IMR-90 (cell line): ENCODE measurements around the gene ME2. TPM values are rescaled to one million over a fixed set of nuclear protein-coding genes. Genes with fewer than 3 reads are reported as not detected.

Source experiments
- ATAC-seq: fragments of 200-7000 bp; cut with Tn5 transposase; 2 replicates; pipeline ENCODE4 v1.9.1; 2020; ENCODE audit warnings: low read depth, mild to moderate bottlenecking, moderate library complexity
- BruUV-seq: library from RNA; stranded (reverse); fragments of 400-500 nt; replicated peaks from 2 replicates; lab custom pipeline; 2021; lab: Mats Ljungman, UMichigan
- CTCF ChIA-PET: fragments of 300-600 bp; formaldehyde crosslinking; extraction: SDS; loops from one replicate; lab custom pipeline; 2021; ENCODE audit warnings: antibody characterized with exemption; lab: Yijun Ruan, JAX
- POLR2A ChIA-PET: fragments of 300-600 bp; sonication (Branson Sonifier 250); formaldehyde crosslinking; loops from one replicate; lab custom pipeline; 2022; ENCODE audit warnings: antibody characterized with exemption; ENCODE audit not compliant: unreplicated experiment; lab: Charles Lee
- DNase-seq: peaks from one replicate; pipeline ENCODE4 v3.0.0; 2013
- H2AFZ ChIP-seq: replicated peaks from 2 replicates; pipeline ENCODE3; 2013; ENCODE audit warnings: low read length, mild to moderate bottlenecking; ENCODE audit not compliant: poor library complexity
- H2AK5ac ChIP-seq: 2 replicates; pipeline ENCODE4 v1.6.1; 2013; ENCODE audit warnings: low read depth, low read length, inconsistent platforms
- H2AK9ac ChIP-seq: replicated peaks from 2 replicates; pipeline ENCODE3; 2013; ENCODE audit warnings: mild to moderate bottlenecking, low read depth, low read length, moderate library complexity; ENCODE audit not compliant: poor library complexity
- H2BK120ac ChIP-seq: 2 replicates; pipeline ENCODE4 v1.6.1; 2013; ENCODE audit warnings: low read depth, low read length, inconsistent platforms
- H2BK15ac ChIP-seq: 3 replicates; pipeline ENCODE4 v1.6.1; 2013; ENCODE audit warnings: low read depth, low read length, inconsistent platforms
- H2BK20ac ChIP-seq: 2 replicates; pipeline ENCODE4 v1.6.1; 2013; ENCODE audit warnings: low read depth, mild to moderate bottlenecking, inconsistent platforms, low read length, moderate library complexity
- H2BK5ac ChIP-seq: 2 replicates; pipeline ENCODE4 v1.6.1; 2013; ENCODE audit warnings: mild to moderate bottlenecking, low read depth, low read length, inconsistent platforms; ENCODE audit not compliant: poor library complexity, severe bottlenecking
- H3K14ac ChIP-seq: replicated peaks from 2 replicates; pipeline ENCODE4 v1.6.1; 2013; ENCODE audit warnings: low read depth, low read length, inconsistent platforms
- H3K18ac ChIP-seq: 2 replicates; pipeline ENCODE4 v1.6.1; 2013; ENCODE audit warnings: low read depth, low read length, control low read depth
- H3K23ac ChIP-seq: 2 replicates; pipeline ENCODE4 v1.6.1; 2013; ENCODE audit warnings: low read depth, low read length, inconsistent platforms
- H3K27ac ChIP-seq: 2 replicates; pipeline ENCODE4 v1.5.1; 2013; ENCODE audit warnings: mild to moderate bottlenecking, control low read depth, low read length; ENCODE audit not compliant: insufficient read depth
- H3K27me3 ChIP-seq: 2 replicates; pipeline ENCODE4 v1.6.1; 2013; ENCODE audit warnings: low read length; ENCODE audit not compliant: control insufficient read depth, insufficient read depth
- H3K36me3 ChIP-seq: 2 replicates; pipeline ENCODE4 v1.6.1; 2013; ENCODE audit warnings: low read length, mixed read lengths; ENCODE audit not compliant: control insufficient read depth, insufficient read depth
- H3K4ac ChIP-seq: 2 replicates; pipeline ENCODE4 v1.6.1; 2013; ENCODE audit warnings: low read depth, low read length, inconsistent platforms
- H3K4me1 ChIP-seq: 2 replicates; pipeline ENCODE4 v1.6.1; 2013; ENCODE audit warnings: low read length, mixed read lengths; ENCODE audit not compliant: control insufficient read depth, insufficient read depth
- H3K4me2 ChIP-seq: 2 replicates; pipeline ENCODE4 v1.6.1; 2013; ENCODE audit warnings: low read depth, mild to moderate bottlenecking, control low read depth, low read length, moderate library complexity
- H3K4me3 ChIP-seq: 2 replicates; pipeline ENCODE4 v1.5.1; 2013; ENCODE audit warnings: low read depth, mild to moderate bottlenecking, control low read depth, low read length, moderate library complexity; ENCODE audit not compliant: insufficient read depth
- H3K56ac ChIP-seq: 2 replicates; pipeline ENCODE4 v1.6.1; 2013; ENCODE audit warnings: low read length, inconsistent platforms; ENCODE audit not compliant: insufficient read depth; ENCODE audit errors: extremely low read depth
- H3K79me1 ChIP-seq, 2 experiments: 2 replicates each; pipeline ENCODE4 v1.6.1; 2013; ENCODE audit warnings: low read length in 2 of 2, inconsistent platforms in 1 of 2, low read depth in 1 of 2
- H3K9ac ChIP-seq: 2 replicates; pipeline ENCODE4 v1.6.1; 2013; ENCODE audit warnings: low read depth, low read length, control low read depth
- H3K9me1 ChIP-seq: 2 replicates; pipeline ENCODE4 v1.6.1; 2013; ENCODE audit warnings: low read length, inconsistent platforms; ENCODE audit not compliant: insufficient read depth
- H3K9me3 ChIP-seq: 2 replicates; pipeline ENCODE4 v1.6.1; 2013; ENCODE audit warnings: low read length; ENCODE audit not compliant: control insufficient read depth, insufficient read depth
- H4K20me1 ChIP-seq: 2 replicates; pipeline ENCODE4 v1.6.1; 2013; ENCODE audit warnings: low read length, inconsistent platforms; ENCODE audit not compliant: insufficient read depth
- H4K5ac ChIP-seq: 2 replicates; pipeline ENCODE4 v1.6.1; 2013; ENCODE audit warnings: mild to moderate bottlenecking, low read depth, low read length, control low read depth
- H4K8ac ChIP-seq, 2 experiments: 2 replicates each; pipeline ENCODE4 v1.6.1; 2013; ENCODE audit warnings: low read depth in 2 of 2, low read length in 2 of 2, control low read depth in 1 of 2, inconsistent platforms in 1 of 2
- H4K91ac ChIP-seq: 2 replicates; pipeline ENCODE4 v1.6.1; 2013; ENCODE audit warnings: low read depth, low read length, inconsistent platforms; ENCODE audit not compliant: insufficient read depth
- BHLHE40 ChIP-seq: fragments of 150-350 bp; IDR thresholded peaks from 2 replicates; pipeline ENCODE4 v1.6.1; 2016; ENCODE audit warnings: mild to moderate bottlenecking, low read depth, low read length
- MAFK ChIP-seq: IDR thresholded peaks from 2 replicates; pipeline ENCODE4 v1.6.1; 2012; ENCODE audit warnings: low read depth, low read length, improper control_type of control experiment
- NFE2L2 ChIP-seq: fragments of 150-350 bp; IDR thresholded peaks from 2 replicates; pipeline ENCODE4 v1.6.1; 2016; ENCODE audit warnings: low read depth, mild to moderate bottlenecking, low read length
- RAD21 ChIP-seq: IDR thresholded peaks from 2 replicates; pipeline ENCODE4 v1.6.1; 2012; ENCODE audit warnings: low read length, improper control_type of control experiment
- RFX5 ChIP-seq: IDR thresholded peaks from 2 replicates; pipeline ENCODE4 v1.8.0; 2012; ENCODE audit warnings: low read depth, mild to moderate bottlenecking, low read length, moderate library complexity
- USF2 ChIP-seq: fragments of 150-350 bp; IDR thresholded peaks from 2 replicates; pipeline ENCODE4 v1.6.1; 2017; ENCODE audit warnings: mild to moderate bottlenecking, antibody characterized with exemption, low read length, low read depth
- WGBS, 2 experiments: methylation state at CpG; one replicate each; pipeline versions ENCODE4 v1.1.5 to v1.1.7; 2013; ENCODE audit warnings: missing lambda C conversion rate in 2 of 2; ENCODE audit not compliant: insufficient read length in 1 of 2; ENCODE audit errors: extremely low coverage in 2 of 2; 5-methylcytosine and 5-hydroxymethylcytosine counted together
- dilution Hi-C: fragments of 300-500 bp; cut with HindIII; formaldehyde crosslinking; loops from one replicate; pipeline ENCODE4 v1.14.3; 2018; ENCODE audit warnings: low sequenced_read_pairs; ENCODE audit not compliant: unreplicated experiment
- in situ Hi-C: fragments of 300-500 bp; cut with MboI; formaldehyde crosslinking; loops from 3 replicates; pipeline ENCODE4 v1.14.3; 2019; ENCODE audit warnings: low sequenced_read_pairs, inconsistent platforms, mixed read lengths
- intact Hi-C: fragments of 100-400 bp; cut with micrococcal nuclease; formaldehyde crosslinking; loops from 2 replicates; pipeline ENCODE4 v1.10.0; 2022
- polyA plus RNA-seq, 3 experiments: library from polyadenylated mRNA; depleted of rRNA; stranded (reverse); fragments of >200 nt; gene quantifications; 2 replicates each; pipeline ENCODE4 v1.2.3, GENCODE V29; 2012; ENCODE audit warnings: low replicate concordance in 1 of 3
- total RNA-seq: library from RNA; depleted of rRNA; stranded (reverse); fragments of >200 nt; gene quantifications from 2 replicates; pipeline ENCODE4 v1.2.3, GENCODE V29; 2012

The ME2 gene
- total and polyA plus RNA-seq, 2 of the 4 experiments (the other 2 are of a cell fraction), result 29.7 to 32.6 TPM

- in situ Hi-C loops (no loop called here), intact Hi-C loops (no loop called here), dilution Hi-C loops (no loop called here)
- Histone ChIP-seq H3K4me3 (no peak overlapping the region), H2BK5ac (no peak overlapping the region), H2AK5ac (no peak overlapping the region), H3K4me2 (no peak overlapping the region), H2BK15ac (no peak overlapping the region), H3K4ac (no peak overlapping the region), H4K91ac (no peak overlapping the region), H3K27me3 (no peaks in the 10 kb centered on the region; the same call in 1 of the 2 replicates), H3K36me3 (no peaks in the 10 kb centered on the region), H3K9ac (no peak overlapping the region), H2AK9ac (no peak overlapping the region), H2BK120ac (no peak overlapping the region), H4K5ac (no peak overlapping the region), H2BK20ac (no peak overlapping the region), H3K18ac (no peak overlapping the region), H4K20me1 (no peaks in the 10 kb centered on the region), H3K79me1 (no peaks in the 10 kb centered on the region), H3K9me3 (no peaks in the 10 kb centered on the region), H4K8ac (no peak overlapping the region), H3K9me1 (no peaks in the 10 kb centered on the region), H2AFZ (no peak overlapping the region), H3K56ac (no peak overlapping the region), H3K27ac (no peak overlapping the region), H3K14ac (no peak overlapping the region), H3K23ac (no peak overlapping the region), H3K4me1 (no peaks in the 10 kb centered on the region)
- POLR2A ChIA-PET, result no interaction called here
- BruUV-seq, result no TSS peak
- CTCF ChIA-PET, result no interaction called here
- no peak for TF ChIP-seq RFX5
- TF ChIP-seq NFE2L2, result no peak
- TF ChIP-seq MAFK, result no peak
- no peak for TF ChIP-seq USF2
- no peak for TF ChIP-seq RAD21
- no peak for TF ChIP-seq BHLHE40
- ATAC-seq (no peak), DNase-seq (no peak)
- no CpG with 5 or more reads among the region's 7 CpGs for WGBS, 2 experiments
Observed at GRCh38 chr18:50848061-50848551, 30.8 kb upstream of the ME2 start.
